Measurements from ENCODE around the gene WWTR1.

WWTR1 gene

DNA sequence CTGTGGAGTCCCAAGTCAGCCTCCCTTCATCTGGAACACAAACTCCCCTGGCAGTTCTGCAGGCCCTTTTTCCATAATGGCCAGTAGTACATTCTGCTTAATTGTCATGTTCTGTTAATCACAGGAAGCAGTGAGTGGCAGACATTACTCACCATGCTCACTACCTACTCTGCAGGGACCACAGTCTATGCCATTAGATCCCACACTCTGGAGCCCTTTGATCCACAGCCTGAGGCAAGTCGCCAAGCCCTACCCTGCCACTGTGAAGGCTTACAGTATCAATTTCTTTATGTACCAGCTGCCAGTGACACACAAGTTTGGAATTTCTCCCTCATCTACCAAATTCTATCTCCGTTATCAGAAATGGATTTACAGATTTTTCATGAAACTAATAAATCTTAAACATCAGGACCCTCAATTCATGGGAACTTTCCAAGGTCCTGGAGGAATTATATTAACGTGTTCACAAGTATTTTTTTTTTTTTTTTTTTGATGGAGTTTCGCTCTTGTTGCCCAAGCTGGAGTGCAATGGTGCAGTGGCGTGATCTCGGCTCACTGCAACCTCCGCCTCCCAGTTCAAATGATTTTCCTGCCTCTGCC lies 20.6 kb upstream of the WWTR1 start:
- Histone ChIP-seq H3K27me3 (ENCODE audit: insufficient read depth, poor library complexity, severe bottlenecking) (no peaks in the 10 kb centered on the region), H3K27ac (replicated peaks) (no peak overlapping the region), H3K4me3 (replicated peaks; ENCODE audit: insufficient read depth, low read length) (no peak overlapping the region)
- TF ChIP-seq GABPA (IDR thresholded peaks at IDR 0.05; ENCODE audit: low read depth) (no peak), REST (IDR thresholded peaks at IDR 0.05; ENCODE audit: insufficient replicate concordance, low read depth) (no peak), POLR2AphosphoS5 (IDR thresholded peaks at IDR 0.05; ENCODE audit: low read depth) (no peak), SPI1 (IDR thresholded peaks at IDR 0.05; ENCODE audit: borderline replicate concordance, low read depth) (no peak)
- TF ChIP-seq, protein P1, sequence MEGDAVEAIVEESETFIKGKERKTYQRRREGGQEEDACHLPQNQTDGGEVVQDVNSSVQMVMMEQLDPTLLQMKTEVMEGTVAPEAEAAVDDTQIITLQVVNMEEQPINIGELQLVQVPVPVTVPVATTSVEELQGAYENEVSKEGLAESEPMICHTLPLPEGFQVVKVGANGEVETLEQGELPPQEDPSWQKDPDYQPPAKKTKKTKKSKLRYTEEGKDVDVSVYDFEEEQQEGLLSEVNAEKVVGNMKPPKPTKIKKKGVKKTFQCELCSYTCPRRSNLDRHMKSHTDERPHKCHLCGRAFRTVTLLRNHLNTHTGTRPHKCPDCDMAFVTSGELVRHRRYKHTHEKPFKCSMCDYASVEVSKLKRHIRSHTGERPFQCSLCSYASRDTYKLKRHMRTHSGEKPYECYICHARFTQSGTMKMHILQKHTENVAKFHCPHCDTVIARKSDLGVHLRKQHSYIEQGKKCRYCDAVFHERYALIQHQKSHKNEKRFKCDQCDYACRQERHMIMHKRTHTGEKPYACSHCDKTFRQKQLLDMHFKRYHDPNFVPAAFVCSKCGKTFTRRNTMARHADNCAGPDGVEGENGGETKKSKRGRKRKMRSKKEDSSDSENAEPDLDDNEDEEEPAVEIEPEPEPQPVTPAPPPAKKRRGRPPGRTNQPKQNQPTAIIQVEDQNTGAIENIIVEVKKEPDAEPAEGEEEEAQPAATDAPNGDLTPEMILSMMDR (IDR thresholded peaks at IDR 0.05; ENCODE audit: insufficient read depth, low read length) = no peak
- DNase-seq (ENCODE audit: low read depth in 1 of 2, low spot score in 1 of 2) = no peak

DNA sequence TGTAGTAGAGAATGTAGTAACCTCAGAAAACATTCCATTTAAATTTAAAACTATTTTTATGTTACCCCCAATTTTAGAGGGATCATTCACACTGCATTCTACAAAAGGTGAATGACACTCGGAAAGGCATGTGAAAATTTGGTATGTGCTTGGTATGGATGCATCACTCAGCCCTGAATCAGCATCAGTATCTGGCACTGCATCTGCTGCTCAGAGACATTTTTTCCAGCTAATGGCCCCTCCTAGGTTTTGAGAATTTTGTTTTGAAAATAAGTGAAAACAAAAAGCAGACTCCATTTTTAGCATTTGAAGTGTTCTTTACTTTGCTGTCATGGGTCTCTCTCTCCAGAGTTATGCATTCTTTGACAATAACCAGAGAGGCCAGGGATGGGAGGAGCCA lies 15.6 kb upstream of the WWTR1 start:
- DNase-seq (ENCODE audit: low read depth in 1 of 2, low spot score in 1 of 2) = no peak
- Histone ChIP-seq H3K27ac (replicated peaks) (no peak overlapping the region), H3K27me3 (ENCODE audit: insufficient read depth, poor library complexity, severe bottlenecking) (peaks cover 4% of the 10 kb centered on the region), H3K4me3 (replicated peaks; ENCODE audit: insufficient read depth, low read length) (no peak overlapping the region)
- TF ChIP-seq, protein P1 (IDR thresholded peaks at IDR 0.05; ENCODE audit: insufficient read depth, low read length) = no peak
- no peak for TF ChIP-seq POLR2AphosphoS5 (IDR thresholded peaks at IDR 0.05; ENCODE audit: low read depth)
- TF ChIP-seq REST (IDR thresholded peaks at IDR 0.05; ENCODE audit: insufficient replicate concordance, low read depth) = no peak
- no peak for TF ChIP-seq GABPA (IDR thresholded peaks at IDR 0.05; ENCODE audit: low read depth)
- TF ChIP-seq SPI1 (IDR thresholded peaks at IDR 0.05; ENCODE audit: borderline replicate concordance, low read depth) = no peak

DNA sequence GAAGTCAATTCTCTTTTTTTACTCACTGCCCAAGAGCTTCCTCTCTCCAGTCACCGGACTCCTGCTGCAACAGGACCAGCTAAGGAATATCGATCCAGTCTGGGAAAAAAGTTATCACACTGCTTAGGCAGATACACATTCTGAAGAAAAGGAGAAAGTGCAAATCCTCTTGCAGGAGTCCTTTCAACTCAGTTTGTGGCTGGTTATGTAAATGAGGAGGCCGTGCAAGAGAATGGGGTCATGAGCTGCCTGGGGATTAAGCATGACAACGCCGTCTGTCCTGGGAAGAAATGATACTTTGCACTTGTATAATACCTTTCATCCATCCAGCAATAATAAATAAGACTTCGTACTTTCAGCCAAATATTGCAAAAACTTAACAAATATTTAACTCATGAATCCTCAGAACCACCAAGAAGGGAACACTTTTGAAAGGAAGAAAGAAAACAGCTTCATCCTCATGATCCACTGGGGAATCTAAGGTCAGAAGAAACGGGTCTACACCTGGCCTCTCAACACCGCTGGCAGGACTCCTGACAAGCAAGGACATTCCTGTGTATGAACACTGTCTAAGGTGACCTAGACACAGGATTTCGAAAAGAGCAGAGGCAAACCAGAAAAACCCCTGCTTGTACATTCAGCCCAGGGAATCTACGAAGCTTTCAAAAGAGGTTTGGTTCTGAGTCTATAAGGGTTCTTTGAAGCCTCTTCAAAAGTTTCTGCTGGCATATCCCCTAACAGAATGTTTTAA lies 13.1 kb upstream of the WWTR1 start:
- Histone ChIP-seq H3K4me3 (replicated peaks; ENCODE audit: insufficient read depth, low read length) (no peak overlapping the region), H3K27ac (replicated peaks) (no peak overlapping the region), H3K27me3 (ENCODE audit: insufficient read depth, poor library complexity, severe bottlenecking) (peaks cover 4% of the 10 kb centered on the region)
- TF ChIP-seq REST (IDR thresholded peaks at IDR 0.05; ENCODE audit: insufficient replicate concordance, low read depth) (no peak), SPI1 (IDR thresholded peaks at IDR 0.05; ENCODE audit: borderline replicate concordance, low read depth) (no peak), GABPA (IDR thresholded peaks at IDR 0.05; ENCODE audit: low read depth) (no peak), POLR2AphosphoS5 (IDR thresholded peaks at IDR 0.05; ENCODE audit: low read depth) (no peak)
- TF ChIP-seq, protein P1 (IDR thresholded peaks at IDR 0.05; ENCODE audit: insufficient read depth, low read length) = no peak
- no peak for DNase-seq (ENCODE audit: low read depth in 1 of 2, low spot score in 1 of 2)

Measured in HL-60 (cell line).